HEK293 (cell line): ENCODE results near the gene SHISA6.

Experiments used
- CTCF ChIA-PET: fragments of 350-600 bp; formaldehyde crosslinking; extraction: SDS; loops from one replicate; lab custom pipeline; 2021; ENCODE audit warnings: antibody characterized with exemption; lab: Yijun Ruan, JAX
- POLR2A ChIA-PET: fragments of 300-600 bp; formaldehyde crosslinking; extraction: SDS; loops from one replicate; lab custom pipeline; 2020; ENCODE audit warnings: antibody characterized with exemption, inconsistent platforms; lab: Yijun Ruan, JAX
- H3K27ac ChIP-seq: fragments of 200-500 bp; sonication (Bioruptor generic); 2 replicates; pipeline ENCODE4 v1.5.1; 2014; ENCODE audit warnings: low read depth, low read length, control low read depth, inconsistent platforms; ENCODE audit errors: extremely low read depth
- H3K36me3 ChIP-seq, 2 experiments: fragments of 200-500 bp in 1 of 2; sonication (Bioruptor generic) in 1 of 2; 1 replicate in 1 of 2; 2 replicates in 1 of 2; pipeline ENCODE4 v1.5.1; 2014 to 2017; ENCODE audit warnings: inconsistent platforms in 2 of 2, low read length in 2 of 2; ENCODE audit not compliant: control insufficient read depth in 2 of 2, insufficient read depth in 1 of 2
- H3K4me1 ChIP-seq: fragments of 200-500 bp; sonication (Bioruptor generic); 2 replicates; pipeline ENCODE4 v1.5.1; 2014; ENCODE audit warnings: mild to moderate bottlenecking, low read length, inconsistent platforms; ENCODE audit not compliant: control insufficient read depth, insufficient read depth
- H3K4me3 ChIP-seq: 2 replicates; pipeline ENCODE4 v1.5.1; 2011; ENCODE audit warnings: low read depth, mild to moderate bottlenecking, control low read depth, low read length, moderate library complexity
- H3K9me3 ChIP-seq: fragments of 200-500 bp; sonication (Bioruptor generic); 2 replicates; pipeline ENCODE4 v1.5.1; 2014; ENCODE audit warnings: low read depth, low read length, inconsistent platforms; ENCODE audit not compliant: control insufficient read depth, insufficient read depth
- GFI1B ChIP-seq: fragments of 450-650 bp; formaldehyde crosslinking; IDR thresholded peaks from 2 replicates; pipeline ENCODE4 v1.5.1; 2016; ENCODE audit warnings: missing biosample characterization, missing genetic modification characterization
- GLI4 ChIP-seq: fragments of 450-650 bp; formaldehyde crosslinking; IDR thresholded peaks from 2 replicates; pipeline ENCODE4 v1.5.1; 2016; ENCODE audit warnings: missing biosample characterization, missing genetic modification characterization
- ZNF132 ChIP-seq: fragments of 450-650 bp; formaldehyde crosslinking; IDR thresholded peaks from 2 replicates; pipeline ENCODE4 v1.5.1; 2017; ENCODE audit warnings: missing biosample characterization, missing genetic modification characterization, borderline replicate concordance
- ZNF202 ChIP-seq: fragments of 450-650 bp; formaldehyde crosslinking; IDR thresholded peaks from 2 replicates; pipeline ENCODE4 v1.5.1; 2016; ENCODE audit warnings: missing biosample characterization, missing genetic modification characterization, borderline replicate concordance
- ZNF274 ChIP-seq, 2 experiments: fragments of 200-500 bp in 1 of 2; fragments of 450-650 bp in 1 of 2; sonication (Bioruptor generic) in 1 of 2; formaldehyde crosslinking in 1 of 2; IDR thresholded peaks; 2 replicates each; pipeline versions ENCODE4 v1.5.1 to v1.6.1; 2014 to 2016; ENCODE audit warnings: borderline replicate concordance in 1 of 2, inconsistent platforms in 1 of 2, low read length in 1 of 2, missing biosample characterization in 1 of 2, missing genetic modification characterization in 1 of 2
- ZNF37A ChIP-seq: fragments of 450-650 bp; IDR thresholded peaks from 2 replicates; pipeline ENCODE4 v1.5.1; 2018; ENCODE audit warnings: missing biosample characterization, missing genetic modification characterization
- ZNF530 ChIP-seq: fragments of 450-650 bp; formaldehyde crosslinking; IDR thresholded peaks from 2 replicates; pipeline ENCODE4 v1.5.1; 2016; ENCODE audit warnings: low read depth, missing biosample characterization, missing genetic modification characterization
- ZNF549 ChIP-seq: fragments of 450-650 bp; IDR thresholded peaks from 2 replicates; pipeline ENCODE4 v1.5.1; 2018; ENCODE audit warnings: missing biosample characterization, missing genetic modification characterization, mild to moderate bottlenecking, inconsistent platforms, moderate library complexity
- ZNF585B ChIP-seq: fragments of 450-650 bp; formaldehyde crosslinking; IDR thresholded peaks from 2 replicates; pipeline ENCODE4 v1.5.1; 2016; ENCODE audit warnings: missing biosample characterization, missing genetic modification characterization
- ZNF624 ChIP-seq: fragments of 450-650 bp; formaldehyde crosslinking; IDR thresholded peaks from 2 replicates; pipeline ENCODE4 v1.5.1; 2017; ENCODE audit warnings: missing biosample characterization, missing genetic modification characterization
- ZNF654 ChIP-seq: fragments of 450-650 bp; formaldehyde crosslinking; IDR thresholded peaks from 2 replicates; pipeline ENCODE4 v1.5.1; 2016; ENCODE audit warnings: low read depth, missing biosample characterization, missing genetic modification characterization
- TF ChIP-seq, protein P1 (sequence below): fragments of 450-650 bp; formaldehyde crosslinking; IDR thresholded peaks from 2 replicates; pipeline ENCODE4 v1.5.1; 2016; ENCODE audit warnings: missing biosample characterization, missing genetic modification characterization
- TF ChIP-seq, protein P2 (sequence below): fragments of 450-650 bp; formaldehyde crosslinking; IDR thresholded peaks from 2 replicates; pipeline ENCODE4 v1.5.1; 2016; ENCODE audit warnings: missing biosample characterization, missing genetic modification characterization, borderline replicate concordance
- TF ChIP-seq, protein P3 (sequence below): fragments of 450-650 bp; formaldehyde crosslinking; IDR thresholded peaks from 2 replicates; pipeline ENCODE4 v1.5.1; 2016; ENCODE audit warnings: missing biosample characterization, missing genetic modification characterization
- TF ChIP-seq, protein P4 (sequence below): fragments of 450-650 bp; formaldehyde crosslinking; IDR thresholded peaks from 2 replicates; pipeline ENCODE4 v1.5.1; 2016; ENCODE audit warnings: missing biosample characterization, missing genetic modification characterization, borderline replicate concordance
- TF ChIP-seq, protein P5 (sequence below): fragments of 450-650 bp; IDR thresholded peaks from 2 replicates; pipeline ENCODE4 v1.5.1; 2018; ENCODE audit warnings: missing biosample characterization, missing genetic modification characterization

Gene SHISA6

GRCh38 chr17:11274106-11274505, 33.1 kb downstream of the SHISA6 start:
- no peak overlapping the region for H3K4me3 ChIP-seq
- ChIA-PET POLR2A (no interaction called here), CTCF (interaction anchor here (0.7 kb wide), 1 partner anchor 22 kb away, joined by 3 read pairs; no protein-coding TSS in a partner anchor)
- no peaks in the 10 kb centered on the region; the same call in 1 of the 2 replicates for H3K4me1 ChIP-seq
- H3K9me3 ChIP-seq = no peaks in the 10 kb centered on the region
- no peak overlapping the region for H3K27ac ChIP-seq
- no peaks in the 10 kb centered on the region for H3K36me3 ChIP-seq
- TF ChIP-seq ZNF37A (tag by site-specific recombination) = no peak
- no peak for TF ChIP-seq ZNF530
- TF ChIP-seq ZNF274 (IDR thresholded peaks at IDR 0.05; ENCODE audit: low read length) = no peak
- TF ChIP-seq ZNF274 (tag by site-specific recombination; IDR thresholded peaks at IDR 0.05; ENCODE audit: borderline replicate concordance) = no peak
- TF ChIP-seq ZNF624 (tag by site-specific recombination) = no peak
- no peak for TF ChIP-seq ZNF202 (tag by site-specific recombination)
- TF ChIP-seq GFI1B (tag by site-specific recombination) = no peak
- no peak for TF ChIP-seq GLI4 (tag by site-specific recombination)
- no peak for TF ChIP-seq ZNF585B
- TF ChIP-seq, protein P1, sequence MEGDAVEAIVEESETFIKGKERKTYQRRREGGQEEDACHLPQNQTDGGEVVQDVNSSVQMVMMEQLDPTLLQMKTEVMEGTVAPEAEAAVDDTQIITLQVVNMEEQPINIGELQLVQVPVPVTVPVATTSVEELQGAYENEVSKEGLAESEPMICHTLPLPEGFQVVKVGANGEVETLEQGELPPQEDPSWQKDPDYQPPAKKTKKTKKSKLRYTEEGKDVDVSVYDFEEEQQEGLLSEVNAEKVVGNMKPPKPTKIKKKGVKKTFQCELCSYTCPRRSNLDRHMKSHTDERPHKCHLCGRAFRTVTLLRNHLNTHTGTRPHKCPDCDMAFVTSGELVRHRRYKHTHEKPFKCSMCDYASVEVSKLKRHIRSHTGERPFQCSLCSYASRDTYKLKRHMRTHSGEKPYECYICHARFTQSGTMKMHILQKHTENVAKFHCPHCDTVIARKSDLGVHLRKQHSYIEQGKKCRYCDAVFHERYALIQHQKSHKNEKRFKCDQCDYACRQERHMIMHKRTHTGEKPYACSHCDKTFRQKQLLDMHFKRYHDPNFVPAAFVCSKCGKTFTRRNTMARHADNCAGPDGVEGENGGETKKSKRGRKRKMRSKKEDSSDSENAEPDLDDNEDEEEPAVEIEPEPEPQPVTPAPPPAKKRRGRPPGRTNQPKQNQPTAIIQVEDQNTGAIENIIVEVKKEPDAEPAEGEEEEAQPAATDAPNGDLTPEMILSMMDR (tag by site-specific recombination) = no peak
- TF ChIP-seq, protein P2, sequence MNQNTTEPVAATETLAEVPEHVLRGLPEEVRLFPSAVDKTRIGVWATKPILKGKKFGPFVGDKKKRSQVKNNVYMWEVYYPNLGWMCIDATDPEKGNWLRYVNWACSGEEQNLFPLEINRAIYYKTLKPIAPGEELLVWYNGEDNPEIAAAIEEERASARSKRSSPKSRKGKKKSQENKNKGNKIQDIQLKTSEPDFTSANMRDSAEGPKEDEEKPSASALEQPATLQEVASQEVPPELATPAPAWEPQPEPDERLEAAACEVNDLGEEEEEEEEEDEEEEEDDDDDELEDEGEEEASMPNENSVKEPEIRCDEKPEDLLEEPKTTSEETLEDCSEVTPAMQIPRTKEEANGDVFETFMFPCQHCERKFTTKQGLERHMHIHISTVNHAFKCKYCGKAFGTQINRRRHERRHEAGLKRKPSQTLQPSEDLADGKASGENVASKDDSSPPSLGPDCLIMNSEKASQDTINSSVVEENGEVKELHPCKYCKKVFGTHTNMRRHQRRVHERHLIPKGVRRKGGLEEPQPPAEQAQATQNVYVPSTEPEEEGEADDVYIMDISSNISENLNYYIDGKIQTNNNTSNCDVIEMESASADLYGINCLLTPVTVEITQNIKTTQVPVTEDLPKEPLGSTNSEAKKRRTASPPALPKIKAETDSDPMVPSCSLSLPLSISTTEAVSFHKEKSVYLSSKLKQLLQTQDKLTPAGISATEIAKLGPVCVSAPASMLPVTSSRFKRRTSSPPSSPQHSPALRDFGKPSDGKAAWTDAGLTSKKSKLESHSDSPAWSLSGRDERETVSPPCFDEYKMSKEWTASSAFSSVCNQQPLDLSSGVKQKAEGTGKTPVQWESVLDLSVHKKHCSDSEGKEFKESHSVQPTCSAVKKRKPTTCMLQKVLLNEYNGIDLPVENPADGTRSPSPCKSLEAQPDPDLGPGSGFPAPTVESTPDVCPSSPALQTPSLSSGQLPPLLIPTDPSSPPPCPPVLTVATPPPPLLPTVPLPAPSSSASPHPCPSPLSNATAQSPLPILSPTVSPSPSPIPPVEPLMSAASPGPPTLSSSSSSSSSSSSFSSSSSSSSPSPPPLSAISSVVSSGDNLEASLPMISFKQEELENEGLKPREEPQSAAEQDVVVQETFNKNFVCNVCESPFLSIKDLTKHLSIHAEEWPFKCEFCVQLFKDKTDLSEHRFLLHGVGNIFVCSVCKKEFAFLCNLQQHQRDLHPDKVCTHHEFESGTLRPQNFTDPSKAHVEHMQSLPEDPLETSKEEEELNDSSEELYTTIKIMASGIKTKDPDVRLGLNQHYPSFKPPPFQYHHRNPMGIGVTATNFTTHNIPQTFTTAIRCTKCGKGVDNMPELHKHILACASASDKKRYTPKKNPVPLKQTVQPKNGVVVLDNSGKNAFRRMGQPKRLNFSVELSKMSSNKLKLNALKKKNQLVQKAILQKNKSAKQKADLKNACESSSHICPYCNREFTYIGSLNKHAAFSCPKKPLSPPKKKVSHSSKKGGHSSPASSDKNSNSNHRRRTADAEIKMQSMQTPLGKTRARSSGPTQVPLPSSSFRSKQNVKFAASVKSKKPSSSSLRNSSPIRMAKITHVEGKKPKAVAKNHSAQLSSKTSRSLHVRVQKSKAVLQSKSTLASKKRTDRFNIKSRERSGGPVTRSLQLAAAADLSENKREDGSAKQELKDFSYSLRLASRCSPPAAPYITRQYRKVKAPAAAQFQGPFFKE (tag by site-specific recombination) = no peak
- no peak for TF ChIP-seq ZNF132 (tag by site-specific recombination)
- no peak for TF ChIP-seq ZNF654 (tag by site-specific recombination)
- TF ChIP-seq, protein P3, sequence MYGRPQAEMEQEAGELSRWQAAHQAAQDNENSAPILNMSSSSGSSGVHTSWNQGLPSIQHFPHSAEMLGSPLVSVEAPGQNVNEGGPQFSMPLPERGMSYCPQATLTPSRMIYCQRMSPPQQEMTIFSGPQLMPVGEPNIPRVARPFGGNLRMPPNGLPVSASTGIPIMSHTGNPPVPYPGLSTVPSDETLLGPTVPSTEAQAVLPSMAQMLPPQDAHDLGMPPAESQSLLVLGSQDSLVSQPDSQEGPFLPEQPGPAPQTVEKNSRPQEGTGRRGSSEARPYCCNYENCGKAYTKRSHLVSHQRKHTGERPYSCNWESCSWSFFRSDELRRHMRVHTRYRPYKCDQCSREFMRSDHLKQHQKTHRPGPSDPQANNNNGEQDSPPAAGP (tag by site-specific recombination) = no peak
- TF ChIP-seq ZNF549 (tag by site-specific recombination) = no peak

DNA sequence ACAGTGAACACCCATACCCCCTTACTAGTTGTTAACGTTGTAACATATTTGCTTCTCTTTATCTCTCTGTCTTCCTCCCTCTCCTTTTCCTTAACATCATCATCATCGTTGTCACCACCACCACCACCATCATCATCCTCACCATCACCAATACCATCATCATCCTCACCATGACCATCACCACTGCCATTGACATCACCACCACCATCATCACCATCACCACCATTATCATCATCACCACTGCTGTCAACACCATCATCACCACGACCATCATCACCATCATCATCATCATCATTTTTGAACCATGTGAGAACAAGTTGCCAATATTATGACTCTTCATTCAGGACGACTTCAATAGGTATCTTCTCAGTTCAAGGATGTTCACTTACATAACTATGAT, 35.5 kb downstream of the SHISA6 start:
- H3K4me1 ChIP-seq = no peaks in the 10 kb centered on the region; the same call in 1 of the 2 replicates
- ChIA-PET POLR2A (no interaction called here), CTCF (interaction anchor here (0.6 kb wide), 2 partner anchors 350 to 652 kb away, joined by 3 to 6 read pairs; no protein-coding TSS in a partner anchor)
- TF ChIP-seq, protein P4, sequence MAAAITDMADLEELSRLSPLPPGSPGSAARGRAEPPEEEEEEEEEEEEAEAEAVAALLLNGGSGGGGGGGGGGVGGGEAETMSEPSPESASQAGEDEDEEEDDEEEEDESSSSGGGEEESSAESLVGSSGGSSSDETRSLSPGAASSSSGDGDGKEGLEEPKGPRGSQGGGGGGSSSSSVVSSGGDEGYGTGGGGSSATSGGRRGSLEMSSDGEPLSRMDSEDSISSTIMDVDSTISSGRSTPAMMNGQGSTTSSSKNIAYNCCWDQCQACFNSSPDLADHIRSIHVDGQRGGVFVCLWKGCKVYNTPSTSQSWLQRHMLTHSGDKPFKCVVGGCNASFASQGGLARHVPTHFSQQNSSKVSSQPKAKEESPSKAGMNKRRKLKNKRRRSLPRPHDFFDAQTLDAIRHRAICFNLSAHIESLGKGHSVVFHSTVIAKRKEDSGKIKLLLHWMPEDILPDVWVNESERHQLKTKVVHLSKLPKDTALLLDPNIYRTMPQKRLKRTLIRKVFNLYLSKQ (tag by site-specific recombination) = no peak
- TF ChIP-seq, protein P5, sequence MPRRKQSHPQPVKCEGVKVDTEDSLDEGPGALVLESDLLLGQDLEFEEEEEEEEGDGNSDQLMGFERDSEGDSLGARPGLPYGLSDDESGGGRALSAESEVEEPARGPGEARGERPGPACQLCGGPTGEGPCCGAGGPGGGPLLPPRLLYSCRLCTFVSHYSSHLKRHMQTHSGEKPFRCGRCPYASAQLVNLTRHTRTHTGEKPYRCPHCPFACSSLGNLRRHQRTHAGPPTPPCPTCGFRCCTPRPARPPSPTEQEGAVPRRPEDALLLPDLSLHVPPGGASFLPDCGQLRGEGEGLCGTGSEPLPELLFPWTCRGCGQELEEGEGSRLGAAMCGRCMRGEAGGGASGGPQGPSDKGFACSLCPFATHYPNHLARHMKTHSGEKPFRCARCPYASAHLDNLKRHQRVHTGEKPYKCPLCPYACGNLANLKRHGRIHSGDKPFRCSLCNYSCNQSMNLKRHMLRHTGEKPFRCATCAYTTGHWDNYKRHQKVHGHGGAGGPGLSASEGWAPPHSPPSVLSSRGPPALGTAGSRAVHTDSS (tag by site-specific recombination) = peak; percentile 86
- H3K4me3 ChIP-seq = no peak overlapping the region
- H3K36me3 ChIP-seq = no peaks in the 10 kb centered on the region
- no peak overlapping the region for H3K27ac ChIP-seq
- H3K9me3 ChIP-seq = peaks cover 3% of the 10 kb centered on the region; the same call in 1 of the 2 replicates
